BJ (cell line): ENCODE results near the gene RERE. TPM values are rescaled to one million over a fixed set of nuclear protein-coding genes. Genes with fewer than 3 reads are reported as not detected.

Source experiments
- CTCF ChIA-PET: fragments of 350-600 bp; formaldehyde crosslinking; extraction: SDS; loops from one replicate; lab custom pipeline; 2021; ENCODE audit warnings: antibody characterized with exemption, inconsistent platforms; lab: Yijun Ruan, JAX
- POLR2A ChIA-PET: fragments of 300-600 bp; sonication (Branson Sonifier 250); formaldehyde crosslinking; extraction: SDS; loops from one replicate; lab custom pipeline; 2021; ENCODE audit warnings: antibody characterized with exemption; lab: Charles Lee
- DNase-seq: peaks from one replicate; pipeline ENCODE4 v3.0.0-alpha.2; 2011; ENCODE audit warnings: low read depth
- H3K27me3 ChIP-seq: 2 replicates; pipeline ENCODE4 v1.6.0; 2011; ENCODE audit warnings: low read length; ENCODE audit not compliant: control insufficient read depth, insufficient read depth
- H3K36me3 ChIP-seq: 2 replicates; pipeline ENCODE4 v1.5.1; 2011; ENCODE audit warnings: low read length; ENCODE audit not compliant: control insufficient read depth, insufficient read depth
- H3K4me3 ChIP-seq: 2 replicates; pipeline ENCODE4 v1.5.1; 2011; ENCODE audit warnings: low read depth, mild to moderate bottlenecking, control low read depth, low read length
- CTCF ChIP-seq: IDR thresholded peaks from 2 replicates; pipeline ENCODE4 v1.5.1; 2011; ENCODE audit warnings: low read depth, mild to moderate bottlenecking, control low read depth, inconsistent platforms, low read length, moderate library complexity; ENCODE audit not compliant: insufficient read depth
- polyA plus RNA-seq: library from polyadenylated mRNA; depleted of rRNA; stranded (reverse); fragments of >200 nt; gene quantifications from 2 replicates; pipeline ENCODE4 v1.2.3, GENCODE V29; 2011

Gene RERE
- polyA plus RNA-seq, 1 experiment, result 3.8 TPM

DNA sequence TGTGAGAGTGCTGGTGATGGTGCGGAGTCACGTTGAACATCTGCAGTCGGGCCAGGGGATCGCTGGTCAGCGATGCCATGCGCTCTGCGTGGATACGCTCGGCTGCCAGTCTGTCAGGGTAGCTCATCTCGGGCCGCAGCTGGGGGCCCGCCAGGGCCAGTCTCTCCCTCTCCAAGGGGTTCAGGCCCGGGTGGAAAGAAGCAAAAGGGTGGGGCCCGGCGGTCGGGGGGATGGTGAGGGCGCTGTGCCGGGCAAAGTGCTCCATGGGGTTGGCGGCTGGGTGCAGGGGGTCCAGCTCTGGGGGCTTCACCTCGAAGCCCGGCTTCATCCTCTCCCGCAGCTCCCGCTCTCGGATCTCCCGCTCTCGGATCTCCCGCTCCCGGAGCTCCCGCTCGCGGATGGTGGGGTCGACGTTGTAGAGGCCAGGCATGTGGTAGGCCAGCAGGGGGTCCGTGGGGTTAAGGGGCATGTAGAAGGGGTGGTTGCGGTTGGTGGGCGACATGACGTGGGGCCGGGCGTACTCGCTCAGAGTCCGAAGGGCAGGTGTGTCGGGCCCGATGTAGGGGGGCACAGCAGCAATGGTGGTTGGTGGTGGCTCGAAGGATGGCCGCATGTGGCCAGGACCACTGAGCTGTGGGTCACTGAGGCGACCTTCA lies 459.1 kb downstream of the RERE start:
- ChIA-PET POLR2A (no interaction called here), CTCF (interaction anchor here (1.6 to 2.6 kb wide), 2 partner anchors 9 to 14 kb away, joined by 6 to 15 read pairs; no protein-coding TSS in a partner anchor)
- H3K36me3 ChIP-seq, result peaks cover 68% of the 10 kb centered on the region
- TF ChIP-seq CTCF, result no peak
- DNase-seq, result no peak
- H3K4me3 ChIP-seq, result no peak overlapping the region
- H3K27me3 ChIP-seq, result no peaks in the 10 kb centered on the region

DNA sequence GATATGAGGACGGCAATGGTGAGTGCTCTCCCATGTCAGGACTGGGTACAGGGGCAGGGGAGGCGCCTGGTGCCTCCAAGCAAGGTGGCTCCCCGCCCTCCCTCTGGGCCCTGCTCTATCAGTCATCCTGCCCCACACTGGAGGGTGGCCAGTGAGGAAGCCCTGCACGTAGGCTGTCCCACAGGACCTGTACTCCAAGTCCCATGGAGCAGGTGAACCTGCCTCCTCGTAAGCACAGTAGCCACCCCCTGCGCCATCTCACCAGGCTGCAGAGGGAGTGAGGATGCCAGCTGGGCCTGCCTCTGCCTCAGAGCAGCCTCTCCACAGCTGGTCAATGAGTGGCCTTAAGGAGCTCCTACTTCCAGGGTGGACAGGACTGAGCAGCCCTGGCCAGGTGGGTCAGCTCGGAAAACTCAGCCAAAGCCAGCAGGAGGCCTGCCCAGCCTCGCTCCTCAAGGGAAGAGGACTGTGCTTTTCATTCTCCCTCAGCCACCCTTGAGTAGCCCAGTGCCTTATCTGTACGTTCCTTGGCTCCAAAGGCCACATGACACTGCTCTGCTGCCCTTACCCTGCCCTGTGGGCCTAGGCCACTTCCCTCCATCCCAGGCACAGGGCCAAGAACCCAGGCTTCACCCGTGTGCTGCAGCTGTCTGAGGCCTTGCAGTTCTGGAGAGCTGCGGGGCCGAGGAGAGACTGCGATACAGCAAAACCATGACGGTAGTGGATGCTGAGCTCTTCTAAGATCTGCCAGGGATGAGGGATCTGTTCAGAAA lies 459.9 kb downstream of the RERE start:
- Histone ChIP-seq H3K36me3 (peaks cover 61% of the 10 kb centered on the region), H3K27me3 (no peaks in the 10 kb centered on the region), H3K4me3 (no peak overlapping the region)
- ChIA-PET CTCF (interaction anchor here (1.3 to 2.6 kb wide), 3 partner anchors 8 to 369 kb away, joined by 3 to 15 read pairs (median 6); no protein-coding TSS in a partner anchor), POLR2A (no interaction called here)
- TF ChIP-seq CTCF, result no peak
- no peak for DNase-seq

GRCh38 chr1:8356256-8357209 lies 460.9 kb downstream of the RERE start:
- ChIA-PET CTCF (interaction anchor here (1.3 to 2.6 kb wide), 2 partner anchors 7 to 370 kb away, joined by 3 to 15 read pairs; no protein-coding TSS in a partner anchor), POLR2A (no interaction called here)
- H3K36me3 ChIP-seq, result peaks cover 55% of the 10 kb centered on the region

DNA sequence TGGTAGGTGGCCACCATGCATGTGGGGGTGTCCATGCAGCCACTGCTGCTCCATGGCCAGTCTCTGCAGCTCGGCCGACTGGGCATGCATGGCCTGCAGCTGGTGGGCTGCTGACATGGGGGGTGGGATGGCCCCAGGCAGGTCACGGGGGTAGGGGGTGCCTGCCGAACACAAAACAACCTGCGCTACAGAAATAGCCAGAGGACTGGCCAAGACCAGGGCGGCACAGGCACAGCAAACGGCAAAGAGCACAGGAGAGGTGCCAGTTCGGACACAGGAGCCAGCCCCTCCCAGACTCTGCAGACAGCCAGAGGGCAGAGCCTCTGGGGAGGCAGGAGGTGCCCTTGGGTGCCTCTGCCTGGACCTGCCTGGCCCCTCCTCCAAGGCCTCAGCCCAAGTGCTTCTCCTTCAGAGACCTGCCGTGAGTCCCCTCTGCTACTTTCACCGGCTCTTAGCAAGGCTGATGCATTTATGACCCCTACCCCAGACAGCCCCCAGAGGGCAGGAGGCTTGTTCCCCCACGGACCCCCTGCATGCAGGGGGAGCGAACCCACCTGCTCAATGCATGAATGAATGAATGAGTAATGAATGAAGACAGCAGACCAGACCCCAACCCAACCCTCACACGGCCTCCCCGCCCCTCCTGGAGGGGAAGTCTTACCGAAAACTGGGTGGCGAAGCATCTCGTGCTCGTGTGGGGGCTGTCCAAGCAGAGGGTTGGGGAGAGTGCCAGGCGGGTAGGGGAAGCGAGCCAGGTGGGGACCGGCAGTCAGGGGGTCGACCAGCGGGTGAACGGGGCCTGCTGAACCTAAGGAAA lies 461.8 kb downstream of the RERE start:
- TF ChIP-seq CTCF, result no peak
- Histone ChIP-seq H3K4me3 (no peak overlapping the region), H3K36me3 (peaks cover 48% of the 10 kb centered on the region), H3K27me3 (no peaks in the 10 kb centered on the region)
- ChIA-PET POLR2A (no interaction called here), CTCF (no interaction called here)
- DNase-seq, result no peak

More at GRCh38 chr1:8356256-8357209, 460.9 kb downstream of the RERE start:
- TF ChIP-seq CTCF, result no peak
- no peak for DNase-seq
- Histone ChIP-seq H3K27me3 (no peaks in the 10 kb centered on the region), H3K4me3 (no peak overlapping the region)
